HepG2 (cell line): ENCODE results near the gene SLC22A7. TPM values are rescaled to one million over a fixed set of nuclear protein-coding genes. Genes with fewer than 3 reads are reported as not detected.

ENCODE experiments used
- HDAC1 ChIP-seq: sonication (generic); formaldehyde crosslinking; IDR thresholded peaks from 2 replicates; pipeline ENCODE4 v1.5.1; 2020; ENCODE audit warnings: mild to moderate bottlenecking, missing genetic modification reagents
- ISX ChIP-seq: sonication (generic); formaldehyde crosslinking; conservative IDR thresholded peaks from 2 replicates; pipeline ENCODE4 v1.5.0; 2020; ENCODE audit warnings: missing genetic modification reagents
- KAT2B ChIP-seq: fragments of 150-350 bp; IDR thresholded peaks from 2 replicates; pipeline ENCODE4 v1.6.1; 2014; ENCODE audit warnings: low read depth, low read length, borderline replicate concordance
- KDM4B ChIP-seq: sonication (generic); formaldehyde crosslinking; IDR thresholded peaks from 2 replicates; pipeline ENCODE4 v1.4.0; 2020; ENCODE audit warnings: missing genetic modification reagents
- NRL ChIP-seq: sonication (generic); formaldehyde crosslinking; IDR thresholded peaks from 2 replicates; pipeline ENCODE4 v1.5.0; 2020; ENCODE audit warnings: missing genetic modification reagents, mild to moderate bottlenecking, moderate library complexity, borderline replicate concordance
- REPIN1 ChIP-seq: sonication (generic); formaldehyde crosslinking; IDR thresholded peaks from 2 replicates; pipeline ENCODE4 v1.8.0; 2022; ENCODE audit warnings: missing genetic modification reagents, low read depth, mild to moderate bottlenecking, borderline replicate concordance
- SP4 ChIP-seq: sonication (generic); formaldehyde crosslinking; IDR thresholded peaks from 2 replicates; pipeline ENCODE4 v1.8.1; 2023; ENCODE audit warnings: mild to moderate bottlenecking, missing genetic modification reagents
- TCF7 ChIP-seq: sonication (generic); IDR thresholded peaks from 2 replicates; pipeline ENCODE4 v1.6.1; 2016; ENCODE audit warnings: antibody characterized with exemption, low read depth
- WIZ ChIP-seq: sonication (generic); formaldehyde crosslinking; IDR thresholded peaks from 2 replicates; pipeline ENCODE4 v1.5.1; 2020; ENCODE audit warnings: mild to moderate bottlenecking, missing genetic modification reagents
- ZFP37 ChIP-seq: sonication (generic); formaldehyde crosslinking; IDR thresholded peaks from 2 replicates; pipeline ENCODE4 v1.4.0; 2020; ENCODE audit warnings: missing genetic modification reagents, borderline replicate concordance
- ZNF263 ChIP-seq: sonication (generic); formaldehyde crosslinking; IDR thresholded peaks from 2 replicates; pipeline ENCODE4 v1.4.0; 2020; ENCODE audit warnings: missing genetic modification reagents
- ZNF451 ChIP-seq: sonication (generic); formaldehyde crosslinking; IDR thresholded peaks from 2 replicates; pipeline ENCODE4 v1.5.0; 2020; ENCODE audit warnings: mild to moderate bottlenecking, missing genetic modification reagents
- ZNF547 ChIP-seq: sonication (generic); formaldehyde crosslinking; IDR thresholded peaks from 2 replicates; pipeline ENCODE4 v1.5.1; 2020; ENCODE audit warnings: mild to moderate bottlenecking, missing genetic modification reagents
- ZNF563 ChIP-seq: sonication (generic); formaldehyde crosslinking; IDR thresholded peaks from 2 replicates; pipeline ENCODE4 v1.8.0; 2022; ENCODE audit warnings: mild to moderate bottlenecking, moderate library complexity, missing genetic modification reagents
- ZNF772 ChIP-seq: sonication (generic); formaldehyde crosslinking; IDR thresholded peaks from 2 replicates; pipeline ENCODE4 v1.5.0; 2020; ENCODE audit warnings: mild to moderate bottlenecking, missing genetic modification reagents
- ZNF792 ChIP-seq: IDR thresholded peaks from 2 replicates; pipeline ENCODE4 v1.6.1; 2016
- polyA plus RNA-seq, 8 experiments: library from polyadenylated mRNA; depleted of rRNA in 3 of 8; stranded (reverse) in 7 of 8; unstranded in 1 of 8; fragments of >200 nt; fragmentation: Illumina TruSeq in 4 of 8; extraction: Trizol in 4 of 8; gene quantifications; 2 replicates each; pipeline versions ENCODE4 v1.2.1 to v1.2.3, GENCODE V29; 2011 to 2016; ENCODE audit warnings: low read depth in 4 of 8, missing spikeins in 1 of 8, mixed read lengths in 1 of 8; ENCODE audit not compliant: insufficient read depth in 1 of 8
- total RNA-seq, 5 experiments: library from RNA; depleted of rRNA; stranded (reverse); fragments of >200 nt; fragmentation: Illumina TruSeq; extraction: Trizol; gene quantifications; 2 replicates each; pipeline ENCODE4 v1.2.3, GENCODE V29; 2016; ENCODE audit warnings: low read depth in 1 of 5
- TF ChIP-seq, protein P1 (sequence below): sonication (generic); formaldehyde crosslinking; IDR thresholded peaks from 2 replicates; pipeline ENCODE4 v1.4.0; 2020; ENCODE audit warnings: missing genetic modification reagents, low read depth, mild to moderate bottlenecking, borderline replicate concordance
- TF ChIP-seq, protein P2 (sequence below): sonication (generic); formaldehyde crosslinking; IDR thresholded peaks from 2 replicates; pipeline ENCODE4 v1.5.0; 2020; ENCODE audit warnings: mild to moderate bottlenecking, missing genetic modification reagents
- TF ChIP-seq, protein P3 (sequence below): sonication (generic); formaldehyde crosslinking; IDR thresholded peaks from 2 replicates; pipeline ENCODE4 v1.8.1; 2023; ENCODE audit warnings: mild to moderate bottlenecking, missing genetic modification reagents
- TF ChIP-seq, protein P4 (sequence below), 2 experiments: sonication (generic) in 1 of 2; formaldehyde crosslinking in 1 of 2; IDR thresholded peaks; 2 replicates each; pipeline versions ENCODE4 v1.5.1 to v1.6.1; 2011 to 2020; ENCODE audit warnings: borderline replicate concordance in 1 of 2, low read depth in 1 of 2, low read length in 1 of 2, mild to moderate bottlenecking in 1 of 2, missing genetic modification reagents in 1 of 2, moderate library complexity in 1 of 2
- TF ChIP-seq, protein P5 (sequence below): sonication (generic); formaldehyde crosslinking; IDR thresholded peaks from 2 replicates; pipeline ENCODE4 v1.4.0; 2020; ENCODE audit warnings: low read depth, mild to moderate bottlenecking, missing genetic modification reagents

Gene SLC22A7
- total and polyA plus RNA-seq, 2 of the 13 experiments (the other 11 are each of a cell fraction or from before 2014, with no cell fraction given): 5.3 to 22.6 TPM

DNA sequence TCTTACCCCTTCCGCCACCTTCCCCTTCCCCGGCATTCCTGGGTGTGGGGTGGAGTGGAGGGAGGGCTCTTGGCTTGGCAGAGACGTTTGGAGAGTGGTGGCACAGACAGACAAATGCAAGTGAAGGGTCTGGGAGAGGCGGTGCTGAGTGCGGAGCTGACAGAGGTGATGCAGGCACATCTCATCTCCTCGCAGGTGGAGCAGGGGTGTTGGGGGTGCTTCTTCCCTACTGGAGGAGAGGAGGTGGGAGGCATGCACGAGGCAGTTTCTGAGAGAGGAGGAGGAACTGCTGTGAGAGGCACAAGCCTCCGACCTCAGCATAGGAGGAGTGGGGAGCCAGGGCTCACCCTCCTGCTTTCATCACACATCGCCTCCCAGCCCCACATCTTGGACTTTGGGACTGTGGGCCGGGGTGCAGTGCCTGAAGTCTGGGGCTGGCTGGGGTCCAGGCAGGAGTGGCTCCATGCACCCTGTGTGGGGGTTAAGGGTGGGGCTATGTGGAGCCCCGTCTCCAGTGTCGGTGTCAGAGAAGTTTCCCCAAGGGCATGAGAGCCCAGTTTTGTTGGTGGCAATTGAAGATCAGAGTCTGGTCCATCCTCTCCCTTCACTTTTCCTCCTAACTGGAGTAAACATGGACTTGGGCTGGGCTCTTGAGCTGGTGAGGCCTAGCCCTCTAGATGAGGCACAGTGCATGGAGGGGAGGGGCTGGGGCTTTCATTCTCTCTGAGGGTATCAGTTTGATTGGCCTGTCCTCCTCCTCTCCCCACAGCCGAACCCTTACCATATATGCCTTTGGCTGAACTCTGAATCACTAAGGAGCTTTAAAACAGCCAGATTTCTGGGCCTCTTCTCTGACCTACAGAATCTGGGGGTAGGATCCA lies 20.2 kb upstream of the SLC22A7 start (continued):
- TF ChIP-seq ZNF547 (CRISPR knock-in tag) (peak; percentile 63; the same call in 1 of the 2 replicates), NRL (CRISPR knock-in tag) (peak; percentile 79; the same call in 1 of the 2 replicates), ZNF792 (CRISPR knock-in tag) (no peak; the same call in 1 of the 2 replicates), ZNF772 (peak; percentile 14; the same call in 1 of the 2 replicates), REPIN1 (CRISPR knock-in tag) (peak; percentile 49; the same call in 1 of the 2 replicates), HDAC1 (CRISPR knock-in tag) (peak; percentile 74), KAT2B (no peak), ZNF451 (no peak; the same call in none of the 2 replicates), KDM4B (CRISPR knock-in tag) (no peak), WIZ (CRISPR knock-in tag) (peak; percentile 54; the same call in 1 of the 2 replicates), SP4 (CRISPR knock-in tag) (no peak), ZNF563 (CRISPR knock-in tag) (no peak; the same call in 1 of the 2 replicates), ZNF263 (CRISPR knock-in tag) (peak; percentile 66), ZFP37 (CRISPR knock-in tag) (no peak), ISX (CRISPR knock-in tag) (no peak), TCF7 (no peak)
- TF ChIP-seq, protein P1, sequence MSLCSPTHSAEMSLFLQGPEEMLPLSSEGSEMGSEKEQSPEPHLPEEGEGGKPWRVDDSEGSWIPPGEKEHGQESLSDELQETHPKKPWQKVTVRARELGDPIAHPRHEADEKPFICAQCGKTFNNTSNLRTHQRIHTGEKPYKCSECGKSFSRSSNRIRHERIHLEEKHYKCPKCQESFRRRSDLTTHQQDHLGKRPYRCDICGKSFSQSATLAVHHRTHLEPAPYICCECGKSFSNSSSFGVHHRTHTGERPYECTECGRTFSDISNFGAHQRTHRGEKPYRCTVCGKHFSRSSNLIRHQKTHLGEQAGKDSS (CRISPR knock-in tag): no peak
- TF ChIP-seq, protein P2, sequence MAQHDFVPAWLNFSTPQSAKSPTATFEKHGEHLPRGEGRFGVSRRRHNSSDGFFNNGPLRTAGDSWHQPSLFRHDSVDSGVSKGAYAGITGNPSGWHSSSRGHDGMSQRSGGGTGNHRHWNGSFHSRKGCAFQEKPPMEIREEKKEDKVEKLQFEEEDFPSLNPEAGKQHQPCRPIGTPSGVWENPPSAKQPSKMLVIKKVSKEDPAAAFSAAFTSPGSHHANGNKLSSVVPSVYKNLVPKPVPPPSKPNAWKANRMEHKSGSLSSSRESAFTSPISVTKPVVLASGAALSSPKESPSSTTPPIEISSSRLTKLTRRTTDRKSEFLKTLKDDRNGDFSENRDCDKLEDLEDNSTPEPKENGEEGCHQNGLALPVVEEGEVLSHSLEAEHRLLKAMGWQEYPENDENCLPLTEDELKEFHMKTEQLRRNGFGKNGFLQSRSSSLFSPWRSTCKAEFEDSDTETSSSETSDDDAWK (CRISPR knock-in tag): no peak
- TF ChIP-seq, protein P3, sequence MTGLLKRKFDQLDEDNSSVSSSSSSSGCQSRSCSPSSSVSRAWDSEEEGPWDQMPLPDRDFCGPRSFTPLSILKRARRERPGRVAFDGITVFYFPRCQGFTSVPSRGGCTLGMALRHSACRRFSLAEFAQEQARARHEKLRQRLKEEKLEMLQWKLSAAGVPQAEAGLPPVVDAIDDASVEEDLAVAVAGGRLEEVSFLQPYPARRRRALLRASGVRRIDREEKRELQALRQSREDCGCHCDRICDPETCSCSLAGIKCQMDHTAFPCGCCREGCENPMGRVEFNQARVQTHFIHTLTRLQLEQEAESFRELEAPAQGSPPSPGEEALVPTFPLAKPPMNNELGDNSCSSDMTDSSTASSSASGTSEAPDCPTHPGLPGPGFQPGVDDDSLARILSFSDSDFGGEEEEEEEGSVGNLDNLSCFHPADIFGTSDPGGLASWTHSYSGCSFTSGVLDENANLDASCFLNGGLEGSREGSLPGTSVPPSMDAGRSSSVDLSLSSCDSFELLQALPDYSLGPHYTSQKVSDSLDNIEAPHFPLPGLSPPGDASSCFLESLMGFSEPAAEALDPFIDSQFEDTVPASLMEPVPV (CRISPR knock-in tag): no peak
- TF ChIP-seq, protein P4, sequence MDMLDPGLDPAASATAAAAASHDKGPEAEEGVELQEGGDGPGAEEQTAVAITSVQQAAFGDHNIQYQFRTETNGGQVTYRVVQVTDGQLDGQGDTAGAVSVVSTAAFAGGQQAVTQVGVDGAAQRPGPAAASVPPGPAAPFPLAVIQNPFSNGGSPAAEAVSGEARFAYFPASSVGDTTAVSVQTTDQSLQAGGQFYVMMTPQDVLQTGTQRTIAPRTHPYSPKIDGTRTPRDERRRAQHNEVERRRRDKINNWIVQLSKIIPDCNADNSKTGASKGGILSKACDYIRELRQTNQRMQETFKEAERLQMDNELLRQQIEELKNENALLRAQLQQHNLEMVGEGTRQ (IDR thresholded peaks at IDR 0.05; ENCODE audit: low read depth, low read length): no peak
- TF ChIP-seq, protein P4 (CRISPR knock-in tag; IDR thresholded peaks at IDR 0.05; ENCODE audit: borderline replicate concordance): no peak
- TF ChIP-seq, protein P5, sequence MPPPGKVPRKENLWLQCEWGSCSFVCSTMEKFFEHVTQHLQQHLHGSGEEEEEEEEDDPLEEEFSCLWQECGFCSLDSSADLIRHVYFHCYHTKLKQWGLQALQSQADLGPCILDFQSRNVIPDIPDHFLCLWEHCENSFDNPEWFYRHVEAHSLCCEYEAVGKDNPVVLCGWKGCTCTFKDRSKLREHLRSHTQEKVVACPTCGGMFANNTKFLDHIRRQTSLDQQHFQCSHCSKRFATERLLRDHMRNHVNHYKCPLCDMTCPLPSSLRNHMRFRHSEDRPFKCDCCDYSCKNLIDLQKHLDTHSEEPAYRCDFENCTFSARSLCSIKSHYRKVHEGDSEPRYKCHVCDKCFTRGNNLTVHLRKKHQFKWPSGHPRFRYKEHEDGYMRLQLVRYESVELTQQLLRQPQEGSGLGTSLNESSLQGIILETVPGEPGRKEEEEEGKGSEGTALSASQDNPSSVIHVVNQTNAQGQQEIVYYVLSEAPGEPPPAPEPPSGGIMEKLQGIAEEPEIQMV: no peak; the same call in 1 of the 2 replicates
